PC-9 (cell line): Measurements from ENCODE around the gene CA7. TPM values are rescaled to one million over a fixed set of nuclear protein-coding genes. Genes with fewer than 3 reads are reported as not detected.

Experiments
- BruUV-seq: library from RNA; stranded (reverse); fragments of 400-500 nt; replicated peaks from 2 replicates; lab custom pipeline; 2021; lab: Mats Ljungman, UMichigan
- CTCF ChIA-PET: fragments of 300-600 bp; sonication (Branson Sonifier 250); formaldehyde crosslinking; loops from one replicate; lab custom pipeline; 2022; ENCODE audit warnings: antibody characterized with exemption; lab: Charles Lee
- POLR2A ChIA-PET: fragments of 300-600 bp; sonication (Branson Sonifier 250); formaldehyde crosslinking; loops from one replicate; lab custom pipeline; 2022; ENCODE audit warnings: antibody characterized with exemption; ENCODE audit not compliant: unreplicated experiment; lab: Charles Lee
- DNase-seq, 2 experiments: peaks; one replicate each; pipeline versions ENCODE4 v3.0.0 to v3.0.0-alpha.2; 2015 to 2022; ENCODE audit warnings: mixed read lengths in 1 of 2
- H2AFZ ChIP-seq: fragments of 200-600 bp; sonication (generic); 2 replicates; pipeline ENCODE4 v1.8.1; 2017; ENCODE audit warnings: antibody characterized with exemption
- H3F3A ChIP-seq: fragments of 200-600 bp; sonication (generic); 2 replicates; pipeline ENCODE4 v1.8.1; 2017; ENCODE audit warnings: antibody characterized with exemption, mild to moderate bottlenecking, low read depth; ENCODE audit not compliant: insufficient read depth
- H3K27ac ChIP-seq: fragments of 200-600 bp; sonication (generic); 2 replicates; pipeline ENCODE4 v1.6.1; 2016; ENCODE audit warnings: mixed run types
- H3K27me3 ChIP-seq: fragments of 200-600 bp; sonication (generic); 2 replicates; pipeline ENCODE4 v1.6.1; 2016; ENCODE audit warnings: low read depth, mixed run types; ENCODE audit not compliant: insufficient read depth
- H3K36me3 ChIP-seq: fragments of 200-600 bp; sonication (generic); 2 replicates; pipeline ENCODE4 v1.6.1; 2016; ENCODE audit warnings: low read depth, mixed run types
- H3K4me1 ChIP-seq: fragments of 200-600 bp; sonication (generic); replicated peaks from 2 replicates; pipeline ENCODE4 v1.6.1; 2016; ENCODE audit warnings: mixed run types; ENCODE audit not compliant: insufficient read depth
- H3K4me2 ChIP-seq: fragments of 200-600 bp; sonication (generic); 2 replicates; pipeline ENCODE4 v1.6.1; 2017; ENCODE audit warnings: mixed run types
- H3K4me3 ChIP-seq: fragments of 200-600 bp; sonication (generic); 2 replicates; pipeline ENCODE4 v1.6.1; 2016; ENCODE audit warnings: mixed run types
- H3K79me2 ChIP-seq: fragments of 200-600 bp; sonication (generic); 2 replicates; pipeline ENCODE4 v1.6.1; 2017; ENCODE audit warnings: low read depth, mixed run types
- H3K9me2 ChIP-seq: fragments of 200-600 bp; sonication (generic); 2 replicates; pipeline ENCODE4 v1.8.1; 2017; ENCODE audit warnings: mild to moderate bottlenecking; ENCODE audit not compliant: insufficient read depth
- H3K9me3 ChIP-seq: fragments of 200-600 bp; sonication (generic); 2 replicates; pipeline ENCODE4 v1.8.1; 2016; ENCODE audit warnings: low read depth; ENCODE audit not compliant: insufficient read depth
- H4K20me1 ChIP-seq: fragments of 200-600 bp; sonication (generic); 2 replicates; pipeline ENCODE4 v1.8.1; 2017; ENCODE audit not compliant: insufficient read depth
- CTCF ChIP-seq: fragments of 200-600 bp; sonication (generic); conservative IDR thresholded peaks from 2 replicates; pipeline ENCODE4 v1.6.1; 2017; ENCODE audit warnings: mixed run types, antibody characterized with exemption, mild to moderate bottlenecking, moderate library complexity
- EZH2 ChIP-seq: fragments of 200-600 bp; sonication (generic); IDR thresholded peaks from 2 replicates; pipeline ENCODE4 v1.8.0; 2017; ENCODE audit warnings: antibody characterized with exemption, low read depth
- intact Hi-C: fragments of 100-400 bp; cut with micrococcal nuclease; formaldehyde crosslinking; loops from one replicate; pipeline ENCODE4 v1.10.0; 2022; ENCODE audit not compliant: unreplicated experiment
- total RNA-seq: library from RNA; stranded (reverse); gene quantifications from 2 replicates; pipeline ENCODE4 v1.2.3, GENCODE V29; 2021

CA7 gene
- total RNA-seq, 1 experiment from 2014 or later, result not detected

GRCh38 chr16:66832661-66833305 lies 11.4 kb upstream of the CA7 start:
- H3K27me3 ChIP-seq, result no peaks in the 10 kb centered on the region
- H2AFZ ChIP-seq, result peak overlapping the region; percentile 65
- BruUV-seq, result no TSS peak
- H3K9me2 ChIP-seq, result no peaks in the 10 kb centered on the region
- TF ChIP-seq CTCF (no peak), EZH2 (no peak)
- no peaks in the 10 kb centered on the region for H3K36me3 ChIP-seq
- H3K4me1 ChIP-seq, result peaks cover 36% of the 10 kb centered on the region
- intact Hi-C loops, result no loop called here
- peak overlapping the region; percentile 27 for H3K4me3 ChIP-seq
- peaks cover 28% of the 10 kb centered on the region for H3F3A ChIP-seq
- H3K9me3 ChIP-seq, result no peaks in the 10 kb centered on the region
- H4K20me1 ChIP-seq, result peaks cover 4% of the 10 kb centered on the region; the same call in 1 of the 2 replicates
- CTCF ChIA-PET, result no interaction called here
- POLR2A ChIA-PET, result no interaction called here
- peak overlapping the region; percentile 61 for H3K27ac ChIP-seq
- peak overlapping the region; percentile 71 for H3K4me2 ChIP-seq
- peak in 1 of 2 experiments; percentile 80 for DNase-seq
- H3K79me2 ChIP-seq, result peaks cover 26% of the 10 kb centered on the region

GRCh38 chr16:66834746-66835145 lies 9.5 kb upstream of the CA7 start:
- DNase-seq, result no peak

GRCh38 chr16:66840883-66841282 lies 3.3 kb upstream of the CA7 start:
- Histone ChIP-seq H3K4me1 (0 out of 2 replicates have a peak, but pooled peaks cover 4% of the 10 kb centered on the region), H3K4me2 (no peak overlapping the region), H3K4me3 (no peak overlapping the region), H3K9me3 (no peaks in the 10 kb centered on the region), H3K9me2 (no peaks in the 10 kb centered on the region), H4K20me1 (no peaks in the 10 kb centered on the region), H3K36me3 (no peaks in the 10 kb centered on the region), H3K79me2 (no peaks in the 10 kb centered on the region), H3K27ac (no peak overlapping the region), H2AFZ (no peak overlapping the region), H3K27me3 (no peaks in the 10 kb centered on the region), H3F3A (no peaks in the 10 kb centered on the region)
- DNase-seq, result no peak
- TF ChIP-seq CTCF (no peak), EZH2 (no peak)
- CTCF ChIA-PET, result no interaction called here
- intact Hi-C loops, result no loop called here
- BruUV-seq, result no TSS peak
- POLR2A ChIA-PET, result no interaction called here

More at GRCh38 chr16:66834746-66835145, 9.5 kb upstream of the CA7 start:
- intact Hi-C loops, result no loop called here
- Histone ChIP-seq H3K79me2 (peaks cover 6% of the 10 kb centered on the region), H2AFZ (no peak overlapping the region), H3K4me2 (no peak overlapping the region), H3K4me3 (no peak overlapping the region), H3K27ac (no peak overlapping the region), H3K4me1 (peaks cover 27% of the 10 kb centered on the region), H3K9me3 (no peaks in the 10 kb centered on the region), H3K36me3 (no peaks in the 10 kb centered on the region), H3F3A (peaks cover 28% of the 10 kb centered on the region), H3K9me2 (no peaks in the 10 kb centered on the region), H3K27me3 (no peaks in the 10 kb centered on the region), H4K20me1 (no peaks in the 10 kb centered on the region)
- ChIA-PET CTCF (interaction anchor here (0.5 to 1.7 kb wide), 3 partner anchors 34 to 46 kb away, joined by 3 to 10 read pairs (median 10); partner anchors contain the start of gene PDP2), POLR2A (interaction anchor here (0.7 kb wide), 1 partner anchor 556 kb away, joined by 4 read pairs; no protein-coding TSS in a partner anchor)
- no peak for TF ChIP-seq CTCF
- no peak for TF ChIP-seq EZH2
- no TSS peak for BruUV-seq
